SK-N-SH (cell line): Measurements from ENCODE around the gene C18orf54.

Experiments used
- EP300 ChIP-seq, 2 experiments: IDR thresholded peaks; 2 replicates each; pipeline versions ENCODE4 v1.4.0 to v1.6.1; 2012; ENCODE audit warnings: borderline replicate concordance in 1 of 2, low read depth in 1 of 2, low read length in 1 of 2
- EZH2phosphoT487 ChIP-seq: fragments of 200-600 bp; sonication (generic); IDR thresholded peaks from 2 replicates; pipeline ENCODE4 v1.6.1; 2017; ENCODE audit warnings: low read depth, mixed run types, mild to moderate bottlenecking, antibody characterized with exemption, moderate library complexity, borderline replicate concordance
- SMC3 ChIP-seq: IDR thresholded peaks from 2 replicates; pipeline ENCODE4 v1.6.1; 2012; ENCODE audit warnings: low read depth, low read length, improper control_type of control experiment
- YY1 ChIP-seq: IDR thresholded peaks from 2 replicates; pipeline ENCODE4 v1.4.0; 2012; ENCODE audit warnings: low read depth, mild to moderate bottlenecking
- TF ChIP-seq, protein P1 (sequence below): fragments of 200-600 bp; sonication (generic); IDR thresholded peaks from 2 replicates; pipeline ENCODE4 v1.6.1; 2017; ENCODE audit warnings: antibody characterized with exemption, mild to moderate bottlenecking, moderate library complexity

DNA sequence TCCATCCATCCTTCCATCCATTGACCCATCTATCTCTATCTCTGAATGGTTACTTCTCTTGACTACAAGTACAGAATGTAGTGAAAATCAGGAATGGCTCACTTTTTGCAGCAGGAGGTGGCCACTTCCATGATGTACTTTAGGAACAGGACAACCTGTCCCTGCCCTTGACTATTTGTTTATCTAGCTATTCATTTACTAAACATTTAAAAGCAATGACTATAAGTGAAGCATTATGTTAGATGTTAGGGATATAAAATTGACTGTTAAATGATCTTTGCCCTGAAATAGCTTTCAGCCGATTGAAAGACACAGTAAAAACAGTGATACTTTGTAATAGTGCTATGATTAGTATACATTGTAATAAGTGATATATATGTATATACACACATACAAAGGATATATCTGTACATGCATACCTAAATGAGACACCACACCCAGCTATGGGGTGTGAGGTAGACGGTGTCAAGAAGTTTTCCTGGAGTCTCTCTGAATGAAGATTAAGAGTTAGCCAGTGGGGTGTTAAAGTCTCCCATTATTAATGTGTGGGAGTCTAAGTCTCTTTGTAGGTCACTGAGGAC is 68.5 kb downstream of the C18orf54 start:
- TF ChIP-seq EP300 (IDR thresholded peaks at IDR 0.05; ENCODE audit: borderline replicate concordance in 1 of 2, low read depth in 1 of 2, low read length in 1 of 2), result no peak
- no peak for TF ChIP-seq SMC3
- TF ChIP-seq, protein P1, sequence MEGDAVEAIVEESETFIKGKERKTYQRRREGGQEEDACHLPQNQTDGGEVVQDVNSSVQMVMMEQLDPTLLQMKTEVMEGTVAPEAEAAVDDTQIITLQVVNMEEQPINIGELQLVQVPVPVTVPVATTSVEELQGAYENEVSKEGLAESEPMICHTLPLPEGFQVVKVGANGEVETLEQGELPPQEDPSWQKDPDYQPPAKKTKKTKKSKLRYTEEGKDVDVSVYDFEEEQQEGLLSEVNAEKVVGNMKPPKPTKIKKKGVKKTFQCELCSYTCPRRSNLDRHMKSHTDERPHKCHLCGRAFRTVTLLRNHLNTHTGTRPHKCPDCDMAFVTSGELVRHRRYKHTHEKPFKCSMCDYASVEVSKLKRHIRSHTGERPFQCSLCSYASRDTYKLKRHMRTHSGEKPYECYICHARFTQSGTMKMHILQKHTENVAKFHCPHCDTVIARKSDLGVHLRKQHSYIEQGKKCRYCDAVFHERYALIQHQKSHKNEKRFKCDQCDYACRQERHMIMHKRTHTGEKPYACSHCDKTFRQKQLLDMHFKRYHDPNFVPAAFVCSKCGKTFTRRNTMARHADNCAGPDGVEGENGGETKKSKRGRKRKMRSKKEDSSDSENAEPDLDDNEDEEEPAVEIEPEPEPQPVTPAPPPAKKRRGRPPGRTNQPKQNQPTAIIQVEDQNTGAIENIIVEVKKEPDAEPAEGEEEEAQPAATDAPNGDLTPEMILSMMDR, result no peak
- TF ChIP-seq YY1, result no peak
- TF ChIP-seq EZH2phosphoT487, result no peak
